PC-3 (cell line): ENCODE data around the gene LRRC28.

Experiments used
- EZH2 ChIP-seq: fragments of 300-600 bp; sonication (generic); IDR thresholded peaks from one replicate; pipeline ENCODE4 v1.6.1; 2017; ENCODE audit warnings: antibody characterized with exemption, mild to moderate bottlenecking, low read length; ENCODE audit not compliant: unreplicated experiment
- TF ChIP-seq, protein P1 (sequence below): fragments of 300-600 bp; sonication (generic); conservative IDR thresholded peaks from 2 replicates; pipeline ENCODE4 v1.5.1; 2017; ENCODE audit warnings: antibody characterized with exemption, low read depth, mild to moderate bottlenecking, low read length

DNA sequence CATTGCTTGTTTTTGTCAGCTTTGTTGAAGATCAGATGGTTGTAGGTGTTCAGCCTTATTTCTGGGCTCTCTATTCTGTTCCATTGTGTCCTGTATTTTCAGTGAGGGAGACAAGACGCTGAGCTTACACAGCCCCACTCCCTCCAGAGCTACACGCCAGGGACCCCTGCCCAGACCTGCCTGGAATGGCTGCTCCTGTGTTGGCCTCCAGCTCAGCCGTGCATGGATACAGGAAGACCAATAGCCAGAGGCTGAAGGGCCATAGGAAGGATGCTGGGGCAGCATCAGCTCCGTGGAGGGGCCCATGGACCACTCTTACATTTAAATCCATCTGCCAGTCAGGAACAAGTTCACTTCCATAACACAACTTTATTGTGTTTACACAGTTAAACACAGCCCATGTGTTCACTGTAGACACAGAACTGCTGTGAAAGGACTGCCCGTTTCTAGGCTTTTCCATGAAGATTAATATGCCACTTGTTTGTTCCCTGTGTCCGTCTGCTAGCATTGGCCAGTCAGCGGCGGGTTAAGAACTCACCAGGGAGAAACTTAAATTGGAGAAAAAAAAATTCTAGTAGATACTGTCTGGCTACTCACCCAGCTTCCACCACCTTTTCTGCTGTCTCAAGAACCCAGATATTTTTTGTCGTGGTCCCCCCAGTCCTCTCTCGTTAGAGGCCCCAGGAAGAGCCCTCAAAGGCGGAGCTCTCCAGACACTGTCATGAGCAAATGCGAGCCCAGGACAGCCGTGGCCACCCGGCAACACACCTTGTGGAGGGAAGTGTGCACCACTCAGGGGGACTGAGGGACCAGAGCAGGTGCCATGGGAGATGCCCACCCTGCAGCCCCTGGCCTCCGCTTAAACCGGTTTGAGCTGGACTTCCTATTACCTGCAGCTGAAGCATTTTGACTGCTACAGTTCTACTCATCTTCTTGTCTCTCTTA lies 172.2 kb downstream of the LRRC28 start:
- TF ChIP-seq, protein P1, sequence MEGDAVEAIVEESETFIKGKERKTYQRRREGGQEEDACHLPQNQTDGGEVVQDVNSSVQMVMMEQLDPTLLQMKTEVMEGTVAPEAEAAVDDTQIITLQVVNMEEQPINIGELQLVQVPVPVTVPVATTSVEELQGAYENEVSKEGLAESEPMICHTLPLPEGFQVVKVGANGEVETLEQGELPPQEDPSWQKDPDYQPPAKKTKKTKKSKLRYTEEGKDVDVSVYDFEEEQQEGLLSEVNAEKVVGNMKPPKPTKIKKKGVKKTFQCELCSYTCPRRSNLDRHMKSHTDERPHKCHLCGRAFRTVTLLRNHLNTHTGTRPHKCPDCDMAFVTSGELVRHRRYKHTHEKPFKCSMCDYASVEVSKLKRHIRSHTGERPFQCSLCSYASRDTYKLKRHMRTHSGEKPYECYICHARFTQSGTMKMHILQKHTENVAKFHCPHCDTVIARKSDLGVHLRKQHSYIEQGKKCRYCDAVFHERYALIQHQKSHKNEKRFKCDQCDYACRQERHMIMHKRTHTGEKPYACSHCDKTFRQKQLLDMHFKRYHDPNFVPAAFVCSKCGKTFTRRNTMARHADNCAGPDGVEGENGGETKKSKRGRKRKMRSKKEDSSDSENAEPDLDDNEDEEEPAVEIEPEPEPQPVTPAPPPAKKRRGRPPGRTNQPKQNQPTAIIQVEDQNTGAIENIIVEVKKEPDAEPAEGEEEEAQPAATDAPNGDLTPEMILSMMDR, result no peak
- no peak for TF ChIP-seq EZH2
